Tibial nerve (tissue), 4 donors: ENCODE data around the gene NHEJ1. TPM values are rescaled to one million over a fixed set of nuclear protein-coding genes. Genes with fewer than 3 reads are reported as not detected.

Source experiments
- DNase-seq, 2 donors: peaks; one replicate each; pipeline ENCODE4 v3.0.0-alpha.2; 2019; ENCODE audit warnings: low spot score in 2 of 2
- H3K27ac ChIP-seq, 4 donors: fragments of 200-600 bp; sonication (generic) in 3 of 4; one replicate each; pipeline ENCODE4 v1.5.1; 2017 to 2019; ENCODE audit warnings: mild to moderate bottlenecking in 1 of 4
- H3K27me3 ChIP-seq, 2 donors: fragments of 200-600 bp; sonication (generic) in 1 of 2; one replicate each; pipeline versions ENCODE4 v1.5.1 to v1.6.0; 2017 to 2019
- H3K36me3 ChIP-seq, 3 donors: fragments of 200-600 bp; sonication (generic); one replicate each; pipeline ENCODE4 v1.5.1; 2018 to 2019
- H3K4me1 ChIP-seq, 4 donors: fragments of 200-600 bp; sonication (generic) in 3 of 4; one replicate each; pipeline ENCODE4 v1.5.1; 2017 to 2019
- H3K4me3 ChIP-seq, 4 donors: fragments of 200-600 bp; sonication (generic) in 3 of 4; one replicate each; pipeline ENCODE4 v1.5.1; 2017 to 2019; ENCODE audit warnings: mild to moderate bottlenecking in 1 of 4, moderate library complexity in 1 of 4
- H3K9me3 ChIP-seq, 4 donors: fragments of 200-600 bp; sonication (generic) in 3 of 4; one replicate each; pipeline ENCODE4 v1.5.1; 2017 to 2019
- EP300 ChIP-seq, 2 donors: sonication (generic); formaldehyde crosslinking; IDR thresholded peaks; one replicate each; pipeline ENCODE4 v1.6.1; 2017; ENCODE audit warnings: antibody characterized with exemption in 2 of 2, mild to moderate bottlenecking in 1 of 2
- POLR2A ChIP-seq, 2 donors: fragments of 450-650 bp; IDR thresholded peaks; one replicate each; pipeline ENCODE4 v1.6.1; 2017; ENCODE audit warnings: antibody characterized with exemption in 2 of 2, mild to moderate bottlenecking in 2 of 2, moderate library complexity in 2 of 2
- WGBS, 2 donors: methylation state at CpG; one replicate each; pipeline ENCODE4 v1.1.5; 2018; 5-methylcytosine and 5-hydroxymethylcytosine counted together
- total RNA-seq, 4 donors: library from RNA; depleted of rRNA; stranded (reverse); fragments of >200 nt; gene quantifications; one replicate each; pipeline ENCODE4 v1.1.0, GENCODE V29; 2016
- TF ChIP-seq, protein P1 (sequence below), 5 experiments: fragments of 200-600 bp in 3 of 5; fragments of 450-650 bp in 2 of 5; sonication (generic) in 3 of 5; IDR thresholded peaks; one replicate each; pipeline ENCODE4 v1.5.1; 2016 to 2019; ENCODE audit warnings: antibody characterized with exemption in 5 of 5, mild to moderate bottlenecking in 3 of 5, moderate library complexity in 2 of 5

Gene NHEJ1
- total RNA-seq, 4 donors from 2014 or later: 12.9 to 27.4 (median 17.6) TPM

DNA sequence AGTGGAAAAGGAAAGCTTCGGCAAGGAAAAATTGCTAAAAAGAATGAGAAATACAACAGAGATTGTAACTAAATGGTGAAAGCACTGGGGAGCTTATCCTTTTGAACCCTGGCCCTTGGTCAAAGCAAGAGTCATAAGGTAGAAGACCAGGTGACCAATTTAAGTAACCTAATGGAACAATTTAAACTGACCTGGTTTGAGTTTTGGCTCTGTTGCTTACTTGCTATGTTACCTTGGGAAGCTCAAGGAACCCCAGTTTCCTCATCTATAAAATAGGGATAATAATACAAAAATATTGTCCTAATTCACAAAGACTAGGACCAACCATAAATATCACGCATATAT is 48.6 kb downstream of the NHEJ1 start:
- H3K9me3 ChIP-seq: no peaks in the 10 kb centered on the region
- H3K4me1 ChIP-seq: peaks cover 0 to 20% (median 0%) of the 10 kb centered on the region in 4 donors
- H3K36me3 ChIP-seq: peaks cover 0 to 6% (median 0%) of the 10 kb centered on the region in 3 donors
- no peak for DNase-seq
- TF ChIP-seq EP300 (IDR thresholded peaks at IDR 0.05) (no peak), POLR2A (IDR thresholded peaks at IDR 0.05) (no peak)
- TF ChIP-seq, protein P1, sequence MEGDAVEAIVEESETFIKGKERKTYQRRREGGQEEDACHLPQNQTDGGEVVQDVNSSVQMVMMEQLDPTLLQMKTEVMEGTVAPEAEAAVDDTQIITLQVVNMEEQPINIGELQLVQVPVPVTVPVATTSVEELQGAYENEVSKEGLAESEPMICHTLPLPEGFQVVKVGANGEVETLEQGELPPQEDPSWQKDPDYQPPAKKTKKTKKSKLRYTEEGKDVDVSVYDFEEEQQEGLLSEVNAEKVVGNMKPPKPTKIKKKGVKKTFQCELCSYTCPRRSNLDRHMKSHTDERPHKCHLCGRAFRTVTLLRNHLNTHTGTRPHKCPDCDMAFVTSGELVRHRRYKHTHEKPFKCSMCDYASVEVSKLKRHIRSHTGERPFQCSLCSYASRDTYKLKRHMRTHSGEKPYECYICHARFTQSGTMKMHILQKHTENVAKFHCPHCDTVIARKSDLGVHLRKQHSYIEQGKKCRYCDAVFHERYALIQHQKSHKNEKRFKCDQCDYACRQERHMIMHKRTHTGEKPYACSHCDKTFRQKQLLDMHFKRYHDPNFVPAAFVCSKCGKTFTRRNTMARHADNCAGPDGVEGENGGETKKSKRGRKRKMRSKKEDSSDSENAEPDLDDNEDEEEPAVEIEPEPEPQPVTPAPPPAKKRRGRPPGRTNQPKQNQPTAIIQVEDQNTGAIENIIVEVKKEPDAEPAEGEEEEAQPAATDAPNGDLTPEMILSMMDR (IDR thresholded peaks at IDR 0.05): no peak
- no peak overlapping the region for H3K27ac ChIP-seq
- 88 to 93% methylated on average over 2 of the region's 2 CpGs for WGBS, 2 donors
- no peaks in the 10 kb centered on the region for H3K27me3 ChIP-seq
- H3K4me3 ChIP-seq: no peak overlapping the region

DNA sequence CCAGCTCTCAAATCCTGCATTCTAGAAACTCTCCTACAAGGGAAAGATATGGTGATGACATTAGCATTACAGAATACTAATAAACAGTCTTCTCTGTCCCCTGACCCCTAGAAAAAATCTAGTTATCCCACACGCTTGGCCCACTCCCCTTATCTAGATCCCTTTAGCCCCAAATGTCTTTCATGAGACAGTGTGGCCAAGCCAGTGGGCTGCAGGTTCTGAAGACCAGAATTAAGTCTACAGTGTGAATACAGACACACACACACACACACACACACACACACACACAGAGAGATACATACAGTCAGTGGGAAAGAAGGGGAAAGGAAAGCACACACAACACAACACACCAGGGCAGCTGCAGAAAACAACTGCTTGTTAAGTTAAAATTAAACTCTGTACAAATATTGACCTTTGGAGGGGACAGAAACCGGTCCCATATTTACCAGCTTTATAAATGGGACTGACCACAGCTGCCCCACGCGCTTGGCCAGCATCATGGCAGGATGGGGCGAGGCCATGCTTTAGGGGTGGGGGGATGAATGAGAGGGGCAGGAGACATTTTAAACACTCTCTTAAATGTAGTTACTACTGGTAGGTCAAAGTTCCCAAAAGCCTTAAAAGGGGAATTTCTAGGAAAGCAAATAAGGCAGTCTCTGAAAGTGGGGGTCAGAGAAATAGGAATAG is 49.1 kb downstream of the NHEJ1 start:
- peaks cover 0 to 6% (median 0%) of the 10 kb centered on the region in 3 donors for H3K36me3 ChIP-seq
- no peaks in the 10 kb centered on the region for H3K27me3 ChIP-seq
- no peaks in the 10 kb centered on the region for H3K9me3 ChIP-seq
- H3K27ac ChIP-seq: no peak overlapping the region
- no peak overlapping the region for H3K4me3 ChIP-seq
- H3K4me1 ChIP-seq: peaks cover 0 to 20% (median 0%) of the 10 kb centered on the region in 4 donors
- 89 to 91% methylated on average over 5 of the region's 5 CpGs for WGBS, 2 donors
- TF ChIP-seq POLR2A (IDR thresholded peaks at IDR 0.05) (no peak), EP300 (IDR thresholded peaks at IDR 0.05) (no peak)
- TF ChIP-seq, protein P1 (IDR thresholded peaks at IDR 0.05): no peak
- no peak for DNase-seq

DNA sequence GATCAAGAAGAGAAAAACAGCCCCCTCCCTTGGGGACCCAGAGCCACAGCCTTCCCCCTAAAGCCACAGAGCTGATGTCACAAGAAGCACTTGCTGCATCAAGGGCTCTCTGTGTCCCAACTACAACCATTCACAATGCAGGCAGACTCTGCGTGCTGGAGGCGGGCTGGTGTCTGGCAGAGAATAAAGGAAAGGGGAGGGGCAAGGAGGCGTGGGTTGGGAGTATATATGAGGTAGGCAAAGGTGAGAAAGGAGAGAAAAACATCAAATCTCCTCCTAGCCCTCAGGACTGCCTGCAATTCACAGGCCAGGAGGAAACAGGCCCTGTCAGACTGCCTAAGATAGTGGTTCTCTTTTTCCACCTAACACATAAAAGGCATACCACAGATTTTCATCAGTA is 51.1 kb downstream of the NHEJ1 start:
- H3K4me1 ChIP-seq: peaks cover 0 to 20% (median 0%) of the 10 kb centered on the region in 4 donors
- DNase-seq: no peak
- no peak for TF ChIP-seq EP300 (IDR thresholded peaks at IDR 0.05)
- TF ChIP-seq, protein P1 (IDR thresholded peaks at IDR 0.05): no peak
- no peak for TF ChIP-seq POLR2A (IDR thresholded peaks at IDR 0.05)
- WGBS, 2 donors: 54 to 57% methylated on average over 3 of the region's 3 CpGs
- no peaks in the 10 kb centered on the region for H3K27me3 ChIP-seq
- H3K4me3 ChIP-seq: no peak overlapping the region
- H3K36me3 ChIP-seq: no peaks in the 10 kb centered on the region
- no peaks in the 10 kb centered on the region for H3K9me3 ChIP-seq
- H3K27ac ChIP-seq: no peak overlapping the region

DNA sequence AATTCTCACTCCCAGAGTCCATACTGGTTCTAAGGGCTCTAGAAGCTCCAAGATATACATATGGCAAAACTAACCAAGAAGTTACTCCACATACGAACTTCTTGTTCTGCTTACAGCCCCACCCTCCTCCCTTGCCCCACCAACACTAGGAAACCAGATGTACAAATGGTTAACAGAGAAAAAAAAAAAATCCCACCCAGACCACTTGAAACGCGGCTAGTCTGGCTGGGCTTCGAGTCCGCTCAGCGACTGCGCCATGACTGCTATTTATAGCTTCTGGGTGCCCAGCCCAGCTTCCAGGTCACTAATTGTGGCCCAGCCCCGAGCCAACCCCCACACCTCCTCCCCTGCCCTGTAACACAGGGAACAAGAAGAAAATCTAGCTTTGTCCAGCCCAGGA is 52.9 kb downstream of the NHEJ1 start:
- no peaks in the 10 kb centered on the region for H3K27me3 ChIP-seq
- no peaks in the 10 kb centered on the region for H3K9me3 ChIP-seq
- H3K36me3 ChIP-seq: no peaks in the 10 kb centered on the region
- TF ChIP-seq, protein P1 (IDR thresholded peaks at IDR 0.05): no peak
- TF ChIP-seq EP300 (IDR thresholded peaks at IDR 0.05): no peak
- no peak for TF ChIP-seq POLR2A (IDR thresholded peaks at IDR 0.05)
- no peak for DNase-seq
- 29 to 39% methylated on average over 8 of the region's 8 CpGs for WGBS, 2 donors
- H3K4me3 ChIP-seq: no peak overlapping the region
- no peak overlapping the region for H3K27ac ChIP-seq
- peaks cover 0 to 20% (median 0%) of the 10 kb centered on the region in 4 donors for H3K4me1 ChIP-seq

DNA sequence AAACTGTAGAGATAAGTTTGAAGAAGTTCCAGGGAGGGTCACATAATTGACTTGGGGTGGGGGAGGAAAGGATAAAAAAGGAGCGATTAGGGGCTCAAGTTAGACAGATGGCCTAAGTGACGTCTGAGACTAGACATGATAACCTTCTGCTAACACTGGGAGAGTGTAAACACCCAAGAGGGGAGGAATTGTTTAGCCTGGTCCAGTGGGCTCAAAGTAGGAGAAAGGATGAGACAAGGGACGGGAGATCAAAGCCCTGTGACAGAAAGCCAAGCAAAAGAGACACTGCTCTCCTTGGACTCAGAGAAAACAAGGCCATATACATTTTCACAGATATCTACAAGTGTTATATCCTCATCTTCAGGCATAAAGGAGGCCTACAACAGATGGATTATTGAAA is 54.4 kb downstream of the NHEJ1 start:
- Histone ChIP-seq H3K27ac (no peak overlapping the region), H3K9me3 (no peaks in the 10 kb centered on the region), H3K4me3 (no peak overlapping the region), H3K4me1 (peaks cover 0 to 20% (median 0%) of the 10 kb centered on the region in 4 donors), H3K36me3 (no peaks in the 10 kb centered on the region), H3K27me3 (no peaks in the 10 kb centered on the region)
- TF ChIP-seq POLR2A (IDR thresholded peaks at IDR 0.05) (no peak), EP300 (IDR thresholded peaks at IDR 0.05) (no peak)
- TF ChIP-seq, protein P1 (IDR thresholded peaks at IDR 0.05): no peak
- WGBS, 2 donors: 73 to 81% methylated on average over 3 of the region's 3 CpGs
- DNase-seq: no peak
